HEK293 (cell line): Measurements from ENCODE around the gene TAF8.

Experiments
- ZNF274 ChIP-seq, 2 experiments: fragments of 200-500 bp in 1 of 2; fragments of 450-650 bp in 1 of 2; sonication (Bioruptor generic) in 1 of 2; formaldehyde crosslinking in 1 of 2; IDR thresholded peaks; 2 replicates each; pipeline versions ENCODE4 v1.5.1 to v1.6.1; 2014 to 2016; ENCODE audit warnings: borderline replicate concordance in 1 of 2, inconsistent platforms in 1 of 2, low read length in 1 of 2, missing biosample characterization in 1 of 2, missing genetic modification characterization in 1 of 2
- ZNF768 ChIP-seq: fragments of 450-650 bp; formaldehyde crosslinking; IDR thresholded peaks from 2 replicates; pipeline ENCODE4 v1.5.1; 2018; ENCODE audit warnings: missing biosample characterization, mild to moderate bottlenecking, missing genetic modification characterization
- TF ChIP-seq, protein P1 (sequence below): fragments of 450-650 bp; formaldehyde crosslinking; IDR thresholded peaks from 2 replicates; pipeline ENCODE4 v1.5.1; 2016; ENCODE audit warnings: missing biosample characterization, missing genetic modification characterization
- TF ChIP-seq, protein P2 (sequence below): sonication (generic); formaldehyde crosslinking; IDR thresholded peaks from 2 replicates; pipeline ENCODE4 v1.8.1; 2022; ENCODE audit warnings: mild to moderate bottlenecking, moderate library complexity, missing genetic modification reagents

DNA sequence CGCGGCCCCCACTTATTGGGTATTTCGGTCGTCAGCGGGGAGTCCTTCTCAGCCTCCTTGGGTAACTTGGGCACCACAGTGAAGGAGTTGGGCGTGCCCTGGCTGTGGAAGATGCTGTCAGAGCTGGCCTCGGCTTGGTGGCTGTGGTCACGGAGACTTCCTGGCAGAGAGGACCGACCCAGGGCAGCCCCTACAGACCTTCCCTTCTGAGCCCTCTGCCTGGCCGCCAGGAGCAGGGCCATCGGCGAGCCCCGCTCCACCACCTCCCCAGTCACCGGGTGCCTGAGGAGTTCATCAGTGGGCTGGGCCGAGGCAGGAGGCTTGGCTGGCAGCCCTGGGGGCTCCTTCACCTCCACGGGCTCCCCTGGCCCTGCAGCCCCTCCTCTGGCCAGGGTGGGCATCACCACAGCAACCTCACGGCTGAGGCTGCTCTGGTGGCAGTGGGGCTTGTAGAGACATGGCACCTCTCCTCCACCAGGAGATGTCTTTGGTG, 54.9 kb downstream of the TAF8 start:
- TF ChIP-seq, protein P1, sequence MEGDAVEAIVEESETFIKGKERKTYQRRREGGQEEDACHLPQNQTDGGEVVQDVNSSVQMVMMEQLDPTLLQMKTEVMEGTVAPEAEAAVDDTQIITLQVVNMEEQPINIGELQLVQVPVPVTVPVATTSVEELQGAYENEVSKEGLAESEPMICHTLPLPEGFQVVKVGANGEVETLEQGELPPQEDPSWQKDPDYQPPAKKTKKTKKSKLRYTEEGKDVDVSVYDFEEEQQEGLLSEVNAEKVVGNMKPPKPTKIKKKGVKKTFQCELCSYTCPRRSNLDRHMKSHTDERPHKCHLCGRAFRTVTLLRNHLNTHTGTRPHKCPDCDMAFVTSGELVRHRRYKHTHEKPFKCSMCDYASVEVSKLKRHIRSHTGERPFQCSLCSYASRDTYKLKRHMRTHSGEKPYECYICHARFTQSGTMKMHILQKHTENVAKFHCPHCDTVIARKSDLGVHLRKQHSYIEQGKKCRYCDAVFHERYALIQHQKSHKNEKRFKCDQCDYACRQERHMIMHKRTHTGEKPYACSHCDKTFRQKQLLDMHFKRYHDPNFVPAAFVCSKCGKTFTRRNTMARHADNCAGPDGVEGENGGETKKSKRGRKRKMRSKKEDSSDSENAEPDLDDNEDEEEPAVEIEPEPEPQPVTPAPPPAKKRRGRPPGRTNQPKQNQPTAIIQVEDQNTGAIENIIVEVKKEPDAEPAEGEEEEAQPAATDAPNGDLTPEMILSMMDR (tag by site-specific recombination), result no peak
- TF ChIP-seq ZNF274 (IDR thresholded peaks at IDR 0.05; ENCODE audit: low read length) (no peak), ZNF274 (tag by site-specific recombination; IDR thresholded peaks at IDR 0.05; ENCODE audit: borderline replicate concordance) (no peak), ZNF768 (tag by site-specific recombination) (no peak)
- TF ChIP-seq, protein P2, sequence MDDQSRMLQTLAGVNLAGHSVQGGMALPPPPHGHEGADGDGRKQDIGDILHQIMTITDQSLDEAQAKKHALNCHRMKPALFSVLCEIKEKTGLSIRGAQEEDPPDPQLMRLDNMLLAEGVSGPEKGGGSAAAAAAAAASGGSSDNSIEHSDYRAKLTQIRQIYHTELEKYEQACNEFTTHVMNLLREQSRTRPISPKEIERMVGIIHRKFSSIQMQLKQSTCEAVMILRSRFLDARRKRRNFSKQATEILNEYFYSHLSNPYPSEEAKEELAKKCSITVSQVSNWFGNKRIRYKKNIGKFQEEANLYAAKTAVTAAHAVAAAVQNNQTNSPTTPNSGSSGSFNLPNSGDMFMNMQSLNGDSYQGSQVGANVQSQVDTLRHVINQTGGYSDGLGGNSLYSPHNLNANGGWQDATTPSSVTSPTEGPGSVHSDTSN (CRISPR knock-in tag), result no peak
